ENCODE data around the gene FRY.

Gene FRY

DNA sequence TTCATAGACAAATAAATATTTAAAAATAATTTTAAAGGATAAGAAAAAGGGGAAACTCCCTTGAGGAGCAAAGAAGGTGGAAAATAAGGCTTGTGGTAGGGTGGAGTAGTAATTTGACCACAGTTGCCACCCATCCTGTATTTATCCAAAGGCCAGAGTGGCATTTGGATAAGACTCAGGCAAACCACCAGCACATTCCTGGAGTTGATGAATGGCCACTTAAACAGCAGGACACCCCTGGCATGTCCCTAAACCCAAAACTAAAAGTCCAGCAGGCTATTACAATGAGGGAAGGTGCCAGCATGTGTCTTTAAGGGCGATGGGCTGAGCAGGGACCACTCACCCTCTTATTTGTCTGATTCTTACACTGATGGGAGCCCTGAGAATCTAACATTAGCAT lies 9.8 kb upstream of the FRY start:
- no peaks in the 10 kb centered on the region for H4K20me1 ChIP-seq (ENCODE audit: insufficient read depth, low read length, poor library complexity, severe bottlenecking)
- no peaks in the 10 kb centered on the region for H3K9me3 ChIP-seq (ENCODE audit: insufficient read depth, low read depth, low read length)
- no peak overlapping the region for H3K4me3 ChIP-seq (ENCODE audit: low read length, poor library complexity, severe bottlenecking)
- H3K79me2 ChIP-seq (ENCODE audit: insufficient read depth, low read length) = no peaks in the 10 kb centered on the region
- no peak overlapping the region for H3K9ac ChIP-seq (ENCODE audit: low read depth, low read length, poor library complexity, severe bottlenecking)
- H3F3A ChIP-seq (ENCODE audit: low read depth) = no peaks in the 10 kb centered on the region
- TF ChIP-seq EZH2phosphoT487 (IDR thresholded peaks at IDR 0.05; ENCODE audit: borderline replicate concordance) = no peak
- TF ChIP-seq, protein P1, sequence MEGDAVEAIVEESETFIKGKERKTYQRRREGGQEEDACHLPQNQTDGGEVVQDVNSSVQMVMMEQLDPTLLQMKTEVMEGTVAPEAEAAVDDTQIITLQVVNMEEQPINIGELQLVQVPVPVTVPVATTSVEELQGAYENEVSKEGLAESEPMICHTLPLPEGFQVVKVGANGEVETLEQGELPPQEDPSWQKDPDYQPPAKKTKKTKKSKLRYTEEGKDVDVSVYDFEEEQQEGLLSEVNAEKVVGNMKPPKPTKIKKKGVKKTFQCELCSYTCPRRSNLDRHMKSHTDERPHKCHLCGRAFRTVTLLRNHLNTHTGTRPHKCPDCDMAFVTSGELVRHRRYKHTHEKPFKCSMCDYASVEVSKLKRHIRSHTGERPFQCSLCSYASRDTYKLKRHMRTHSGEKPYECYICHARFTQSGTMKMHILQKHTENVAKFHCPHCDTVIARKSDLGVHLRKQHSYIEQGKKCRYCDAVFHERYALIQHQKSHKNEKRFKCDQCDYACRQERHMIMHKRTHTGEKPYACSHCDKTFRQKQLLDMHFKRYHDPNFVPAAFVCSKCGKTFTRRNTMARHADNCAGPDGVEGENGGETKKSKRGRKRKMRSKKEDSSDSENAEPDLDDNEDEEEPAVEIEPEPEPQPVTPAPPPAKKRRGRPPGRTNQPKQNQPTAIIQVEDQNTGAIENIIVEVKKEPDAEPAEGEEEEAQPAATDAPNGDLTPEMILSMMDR (conservative IDR thresholded peaks at IDR 0.05; ENCODE audit: low read length) = no peak
- H3K4me1 ChIP-seq (ENCODE audit: insufficient read depth, low read length, poor library complexity, severe bottlenecking) = no peaks in the 10 kb centered on the region
- H3K4me2 ChIP-seq (ENCODE audit: low read depth, low read length, poor library complexity, severe bottlenecking) = no peak overlapping the region
- no peaks in the 10 kb centered on the region for H3K36me3 ChIP-seq (ENCODE audit: insufficient read depth, low read length)
- no peaks in the 10 kb centered on the region for H3K27me3 ChIP-seq (ENCODE audit: insufficient read depth, low read length, poor library complexity, severe bottlenecking)
- H2AFZ ChIP-seq (ENCODE audit: low read length) = no peak overlapping the region
- H3K9me2 ChIP-seq (replicated peaks; ENCODE audit: low read depth, low read length) = no peaks in the 10 kb centered on the region

DNA sequence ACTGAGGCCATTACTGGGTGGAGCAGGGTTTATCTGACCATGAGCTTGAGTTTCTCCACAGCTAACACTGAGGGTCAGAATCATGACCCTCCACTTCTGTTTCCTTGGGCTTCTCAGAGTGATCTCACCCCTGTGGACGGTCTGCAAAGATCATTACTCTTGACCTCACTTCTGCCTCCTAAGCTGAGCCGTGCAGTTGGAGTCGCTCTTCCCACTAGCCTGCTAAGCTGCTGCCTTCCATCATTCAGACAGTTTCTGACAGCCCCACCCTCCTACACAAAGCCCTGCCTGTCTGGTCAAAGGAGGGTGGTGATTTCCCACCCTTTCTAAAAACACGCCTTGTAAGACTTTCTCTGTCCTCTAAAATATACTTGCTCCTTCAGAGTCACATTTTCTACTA lies 9.3 kb upstream of the FRY start:
- Histone ChIP-seq H2AFZ (ENCODE audit: low read length) (no peak overlapping the region), H3K36me3 (ENCODE audit: insufficient read depth, low read length) (no peaks in the 10 kb centered on the region), H3K9ac (ENCODE audit: low read depth, low read length, poor library complexity, severe bottlenecking) (no peak overlapping the region), H3K4me2 (ENCODE audit: low read depth, low read length, poor library complexity, severe bottlenecking) (no peak overlapping the region), H4K20me1 (ENCODE audit: insufficient read depth, low read length, poor library complexity, severe bottlenecking) (no peaks in the 10 kb centered on the region), H3K4me3 (ENCODE audit: low read length, poor library complexity, severe bottlenecking) (no peak overlapping the region), H3K79me2 (ENCODE audit: insufficient read depth, low read length) (no peaks in the 10 kb centered on the region), H3K27me3 (ENCODE audit: insufficient read depth, low read length, poor library complexity, severe bottlenecking) (no peaks in the 10 kb centered on the region), H3F3A (ENCODE audit: low read depth) (no peaks in the 10 kb centered on the region), H3K4me1 (ENCODE audit: insufficient read depth, low read length, poor library complexity, severe bottlenecking) (no peaks in the 10 kb centered on the region), H3K9me3 (ENCODE audit: insufficient read depth, low read depth, low read length) (no peaks in the 10 kb centered on the region), H3K9me2 (replicated peaks; ENCODE audit: low read depth, low read length) (no peaks in the 10 kb centered on the region)
- TF ChIP-seq, protein P1 (conservative IDR thresholded peaks at IDR 0.05; ENCODE audit: low read length) = no peak
- no peak for TF ChIP-seq EZH2phosphoT487 (IDR thresholded peaks at IDR 0.05; ENCODE audit: borderline replicate concordance)

DNA sequence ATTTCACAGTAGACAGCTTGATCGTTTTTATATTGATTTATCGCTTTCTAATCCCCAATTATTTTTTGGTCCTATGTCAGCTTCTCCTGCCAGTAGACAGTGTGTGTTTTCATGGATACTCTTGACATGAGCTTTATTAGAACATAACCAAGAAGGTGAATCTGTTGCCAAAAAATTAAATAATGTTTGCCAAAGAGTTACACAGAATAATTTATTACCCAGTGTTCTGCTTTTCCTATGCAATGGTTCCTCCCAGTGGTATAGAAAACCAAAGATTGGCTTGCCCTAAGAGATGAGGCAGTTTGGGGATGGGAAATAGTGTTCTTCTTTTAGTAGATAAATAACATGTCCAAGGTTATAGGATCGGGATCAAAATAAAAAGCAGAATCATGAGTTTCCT lies 8.5 kb upstream of the FRY start:
- no peaks in the 10 kb centered on the region for H3K4me1 ChIP-seq (ENCODE audit: insufficient read depth, low read length, poor library complexity, severe bottlenecking)
- H2AFZ ChIP-seq (ENCODE audit: low read length) = no peak overlapping the region
- no peaks in the 10 kb centered on the region for H3F3A ChIP-seq (ENCODE audit: low read depth)
- no peak overlapping the region for H3K4me3 ChIP-seq (ENCODE audit: low read length, poor library complexity, severe bottlenecking)
- H3K36me3 ChIP-seq (ENCODE audit: insufficient read depth, low read length) = no peaks in the 10 kb centered on the region
- H3K79me2 ChIP-seq (ENCODE audit: insufficient read depth, low read length) = no peaks in the 10 kb centered on the region
- H3K9me2 ChIP-seq (replicated peaks; ENCODE audit: low read depth, low read length) = no peaks in the 10 kb centered on the region
- H3K4me2 ChIP-seq (ENCODE audit: low read depth, low read length, poor library complexity, severe bottlenecking) = no peak overlapping the region
- no peaks in the 10 kb centered on the region for H3K9me3 ChIP-seq (ENCODE audit: insufficient read depth, low read depth, low read length)
- H4K20me1 ChIP-seq (ENCODE audit: insufficient read depth, low read length, poor library complexity, severe bottlenecking) = no peaks in the 10 kb centered on the region
- TF ChIP-seq, protein P1 (conservative IDR thresholded peaks at IDR 0.05; ENCODE audit: low read length) = no peak
- no peak for TF ChIP-seq EZH2phosphoT487 (IDR thresholded peaks at IDR 0.05; ENCODE audit: borderline replicate concordance)
- no peaks in the 10 kb centered on the region for H3K27me3 ChIP-seq (ENCODE audit: insufficient read depth, low read length, poor library complexity, severe bottlenecking)
- no peak overlapping the region for H3K9ac ChIP-seq (ENCODE audit: low read depth, low read length, poor library complexity, severe bottlenecking)
